Thymus (tissue), 11 donors: ENCODE data around the gene GLG1. TPM values are rescaled to one million over a fixed set of nuclear protein-coding genes. Genes with fewer than 3 reads are reported as not detected.

Experiments
- DNase-seq, 9 donors: peaks; one replicate each; pipeline ENCODE4 v3.0.0-alpha.2; 2013; ENCODE audit warnings: low spot score in 9 of 9, low read depth in 6 of 9, missing footprints in 1 of 9
- H3K27ac ChIP-seq, 2 donors: one replicate each; pipeline ENCODE4 v1.5.1; 2013; ENCODE audit warnings: control low read depth in 1 of 2, low read depth in 1 of 2, low read length in 1 of 2, mild to moderate bottlenecking in 1 of 2, moderate library complexity in 1 of 2
- H3K27me3 ChIP-seq, 2 donors: one replicate each; pipeline ENCODE4 v1.5.1; 2013; ENCODE audit warnings: low read length in 1 of 2; ENCODE audit not compliant: control insufficient read depth in 2 of 2, insufficient read depth in 1 of 2
- H3K36me3 ChIP-seq, 2 donors: one replicate each; pipeline ENCODE4 v1.5.1; 2013; ENCODE audit warnings: low read length in 1 of 2, mild to moderate bottlenecking in 1 of 2, moderate library complexity in 1 of 2; ENCODE audit not compliant: control insufficient read depth in 2 of 2, insufficient read depth in 2 of 2
- H3K4me1 ChIP-seq, 2 donors: one replicate each; pipeline ENCODE4 v1.5.1; 2013; ENCODE audit warnings: low read length in 2 of 2; ENCODE audit not compliant: control insufficient read depth in 2 of 2, insufficient read depth in 2 of 2
- H3K4me3 ChIP-seq, 2 donors: one replicate each; pipeline ENCODE4 v1.5.1; 2013; ENCODE audit warnings: low read length in 2 of 2, control low read depth in 1 of 2, mild to moderate bottlenecking in 1 of 2
- H3K9me3 ChIP-seq, 2 donors: one replicate each; pipeline ENCODE4 v1.5.1; 2013; ENCODE audit warnings: low read length in 1 of 2, mild to moderate bottlenecking in 1 of 2; ENCODE audit not compliant: control insufficient read depth in 2 of 2, insufficient read depth in 1 of 2
- WGBS: extraction: QIAGEN DNeasy Blood & Tissue Kit; methylation state at CpG from one replicate; pipeline ENCODE4 v1.1.7; 2013; 5-methylcytosine and 5-hydroxymethylcytosine counted together
- polyA plus RNA-seq: library from polyadenylated mRNA; stranded (reverse); fragments of 200-250 nt; gene quantifications from one replicate; pipeline ENCODE4 v1.2.3, GENCODE V29; 2013
- total RNA-seq: library from RNA; stranded (reverse); fragments of 120-200 nt; gene quantifications from one replicate; pipeline ENCODE4 v1.2.4, GENCODE V29; 2013
- donor health status: healthy.

The GLG1 gene
- total and polyA plus RNA-seq, 2 donors, result 31.7 to 38.4 TPM

- WGBS, result 98% methylated on average over 8 of the region's 8 CpGs
- no peaks in the 10 kb centered on the region for H3K9me3 ChIP-seq
- no peak overlapping the region for H3K4me3 ChIP-seq
- H3K4me1 ChIP-seq, result no peaks in the 10 kb centered on the region
- peaks cover 61 to 80% of the 10 kb centered on the region in 2 donors for H3K36me3 ChIP-seq
- H3K27ac ChIP-seq, result no peak overlapping the region
- DNase-seq, result no peak
- H3K27me3 ChIP-seq, result no peaks in the 10 kb centered on the region
Observed at GRCh38 chr16:74641969-74642368, 35.1 kb upstream of the GLG1 start.

GRCh38 chr16:74637742-74638453 lies 31.0 kb upstream of the GLG1 start:
- no peak for DNase-seq
- no peaks in the 10 kb centered on the region for H3K27me3 ChIP-seq
- no peaks in the 10 kb centered on the region for H3K9me3 ChIP-seq
- no peaks in the 10 kb centered on the region for H3K4me1 ChIP-seq
- peaks cover 55 to 77% of the 10 kb centered on the region in 2 donors for H3K36me3 ChIP-seq
- H3K4me3 ChIP-seq, result no peak overlapping the region
- no peak overlapping the region for H3K27ac ChIP-seq
- 99% methylated on average over 7 of the region's 7 CpGs for WGBS

- 78% methylated on average over 5 of the region's 5 CpGs for WGBS
- Histone ChIP-seq H3K4me1 (no peaks in the 10 kb centered on the region), H3K27me3 (no peaks in the 10 kb centered on the region), H3K36me3 (peaks cover 67 to 85% of the 10 kb centered on the region in 2 donors), H3K27ac (no peak overlapping the region), H3K9me3 (no peaks in the 10 kb centered on the region), H3K4me3 (no peak overlapping the region)
- DNase-seq, result no peak
Observed at GRCh38 chr16:74635303-74635702, 28.4 kb upstream of the GLG1 start.

- H3K27ac ChIP-seq, result no peak overlapping the region
- H3K9me3 ChIP-seq, result no peaks in the 10 kb centered on the region
- peaks cover 68 to 88% of the 10 kb centered on the region in 2 donors for H3K36me3 ChIP-seq
- H3K4me1 ChIP-seq, result no peaks in the 10 kb centered on the region
- H3K4me3 ChIP-seq, result no peak overlapping the region
- no peak for DNase-seq
- WGBS, result 95% methylated on average over 7 of the region's 7 CpGs
- no peaks in the 10 kb centered on the region for H3K27me3 ChIP-seq
Observed at GRCh38 chr16:74633686-74634085, 26.8 kb upstream of the GLG1 start.

GRCh38 chr16:74627506-74628220 lies 20.7 kb upstream of the GLG1 start:
- no peak overlapping the region for H3K4me3 ChIP-seq
- no peak for DNase-seq
- no peaks in the 10 kb centered on the region for H3K9me3 ChIP-seq
- no peaks in the 10 kb centered on the region for H3K27me3 ChIP-seq
- H3K36me3 ChIP-seq, result peaks cover 82 to 97% of the 10 kb centered on the region in 2 donors
- H3K27ac ChIP-seq, result no peak overlapping the region
- 96% methylated on average over 6 of the region's 6 CpGs for WGBS
- H3K4me1 ChIP-seq, result no peaks in the 10 kb centered on the region

GRCh38 chr16:74626741-74627416 lies 20.0 kb upstream of the GLG1 start:
- H3K27me3 ChIP-seq, result no peaks in the 10 kb centered on the region
- no peak overlapping the region for H3K27ac ChIP-seq
- 0% methylated on average over 1 of the region's 1 CpG for WGBS
- no peaks in the 10 kb centered on the region for H3K4me1 ChIP-seq
- peaks cover 83 to 97% of the 10 kb centered on the region in 2 donors for H3K36me3 ChIP-seq
- H3K4me3 ChIP-seq, result no peak overlapping the region
- no peaks in the 10 kb centered on the region for H3K9me3 ChIP-seq
- DNase-seq, result no peak

- DNase-seq, result no peak
- Histone ChIP-seq H3K4me3 (no peak overlapping the region), H3K27ac (no peak overlapping the region), H3K9me3 (no peaks in the 10 kb centered on the region), H3K36me3 (peaks cover 83 to 93% of the 10 kb centered on the region in 2 donors), H3K27me3 (no peaks in the 10 kb centered on the region), H3K4me1 (no peaks in the 10 kb centered on the region)
- 98% methylated on average over 14 of the region's 14 CpGs for WGBS
Observed at GRCh38 chr16:74625500-74626350, 18.8 kb upstream of the GLG1 start.

GRCh38 chr16:74623839-74624235 lies 16.9 kb upstream of the GLG1 start:
- Histone ChIP-seq H3K36me3 (peaks cover 76 to 91% of the 10 kb centered on the region in 2 donors), H3K4me3 (no peak overlapping the region), H3K27ac (no peak overlapping the region), H3K9me3 (no peaks in the 10 kb centered on the region), H3K4me1 (no peaks in the 10 kb centered on the region), H3K27me3 (no peaks in the 10 kb centered on the region)
- DNase-seq, result no peak
- 96% methylated on average over 6 of the region's 6 CpGs for WGBS
